ENCODE data around the gene TMEM44. TPM values are rescaled to one million over a fixed set of nuclear protein-coding genes. Genes with fewer than 3 reads are reported as not detected.

Gene TMEM44
- total and polyA plus RNA-seq, 8 donors = 1.7 to 17.8 (median 4.3) TPM

DNA sequence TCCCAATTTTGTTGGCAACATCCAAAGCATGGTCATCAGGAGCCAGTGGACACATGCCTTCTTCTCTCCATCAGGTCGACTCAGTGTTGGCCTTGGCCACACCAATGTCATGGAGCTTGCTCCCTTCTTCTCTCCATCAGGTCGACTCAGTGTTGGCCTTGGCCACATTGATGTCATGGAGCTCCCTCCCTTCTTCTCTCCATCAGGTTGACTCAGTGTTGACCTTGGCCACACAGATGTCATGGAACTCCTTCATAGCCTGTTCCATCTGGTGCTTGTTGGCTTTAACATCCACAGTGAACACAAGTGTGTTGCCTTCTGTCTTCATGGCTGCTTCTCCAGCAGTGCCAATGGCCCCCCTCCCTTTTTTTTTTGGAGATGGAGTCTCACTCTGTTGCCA, 70.2 kb downstream of the TMEM44 start:
- peaks cover 0 to 6% (median 0%) of the 10 kb centered on the region in 3 donors for H3K4me1 ChIP-seq
- DNase-seq (no peak), ATAC-seq (no peak), FAIRE-seq (no peak)
- no peaks in the 10 kb centered on the region for H3K36me3 ChIP-seq
- no peak overlapping the region for H3K4me3 ChIP-seq
- TF ChIP-seq, protein P1, sequence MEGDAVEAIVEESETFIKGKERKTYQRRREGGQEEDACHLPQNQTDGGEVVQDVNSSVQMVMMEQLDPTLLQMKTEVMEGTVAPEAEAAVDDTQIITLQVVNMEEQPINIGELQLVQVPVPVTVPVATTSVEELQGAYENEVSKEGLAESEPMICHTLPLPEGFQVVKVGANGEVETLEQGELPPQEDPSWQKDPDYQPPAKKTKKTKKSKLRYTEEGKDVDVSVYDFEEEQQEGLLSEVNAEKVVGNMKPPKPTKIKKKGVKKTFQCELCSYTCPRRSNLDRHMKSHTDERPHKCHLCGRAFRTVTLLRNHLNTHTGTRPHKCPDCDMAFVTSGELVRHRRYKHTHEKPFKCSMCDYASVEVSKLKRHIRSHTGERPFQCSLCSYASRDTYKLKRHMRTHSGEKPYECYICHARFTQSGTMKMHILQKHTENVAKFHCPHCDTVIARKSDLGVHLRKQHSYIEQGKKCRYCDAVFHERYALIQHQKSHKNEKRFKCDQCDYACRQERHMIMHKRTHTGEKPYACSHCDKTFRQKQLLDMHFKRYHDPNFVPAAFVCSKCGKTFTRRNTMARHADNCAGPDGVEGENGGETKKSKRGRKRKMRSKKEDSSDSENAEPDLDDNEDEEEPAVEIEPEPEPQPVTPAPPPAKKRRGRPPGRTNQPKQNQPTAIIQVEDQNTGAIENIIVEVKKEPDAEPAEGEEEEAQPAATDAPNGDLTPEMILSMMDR (IDR thresholded peaks at IDR 0.05) = no peak
- WGBS, 2 donors = 65 to 75% methylated on average over 2 of the region's 2 CpGs
- H3K27me3 ChIP-seq = no peaks in the 10 kb centered on the region
- intact Hi-C loops (cut with DNase I) = no loop called here
- no peak overlapping the region for H3K27ac ChIP-seq
- H3K9me3 ChIP-seq = no peaks in the 10 kb centered on the region

DNA sequence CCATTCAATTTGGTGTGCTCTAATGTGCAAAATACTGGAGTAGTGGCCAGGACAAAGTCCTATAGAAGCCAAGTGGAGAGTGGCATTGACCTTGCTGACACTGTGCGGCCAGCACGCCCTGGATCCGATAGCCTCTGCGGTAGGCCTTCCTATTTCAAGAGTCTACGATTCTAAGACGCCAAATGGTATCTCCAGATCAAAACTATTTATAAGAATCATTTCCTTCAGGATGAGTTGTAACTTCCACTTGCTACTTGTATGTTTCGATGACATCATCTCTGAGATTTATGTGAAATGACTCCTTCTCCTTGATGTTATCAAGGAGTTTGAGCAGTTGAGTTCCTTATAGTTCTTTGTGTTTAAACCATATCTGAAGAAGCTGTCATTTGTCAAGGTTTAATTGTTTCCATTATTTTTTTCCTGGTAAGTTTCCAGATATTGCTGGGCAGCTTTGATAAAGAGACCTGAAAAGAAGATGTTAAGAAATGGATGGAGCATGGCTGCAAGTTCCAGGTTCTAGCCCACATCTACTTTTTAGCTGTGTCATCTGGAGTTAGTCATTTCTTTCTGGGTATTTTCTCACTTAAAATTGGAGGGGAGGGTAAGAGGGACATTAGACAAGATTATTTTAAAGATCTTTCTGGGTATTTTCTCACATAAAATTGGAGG, 71.8 kb downstream of the TMEM44 start:
- intact Hi-C loops (cut with DNase I) = no loop called here
- no peaks in the 10 kb centered on the region for H3K36me3 ChIP-seq
- DNase-seq (no peak), FAIRE-seq (no peak), ATAC-seq (no peak)
- H3K9me3 ChIP-seq = no peaks in the 10 kb centered on the region
- H3K27ac ChIP-seq = no peak overlapping the region
- WGBS, 2 donors = 86 to 87% methylated on average over 7 of the region's 7 CpGs
- H3K4me3 ChIP-seq = no peak overlapping the region
- H3K27me3 ChIP-seq = no peaks in the 10 kb centered on the region
- peaks cover 0 to 6% (median 0%) of the 10 kb centered on the region in 3 donors for H3K4me1 ChIP-seq
- TF ChIP-seq, protein P1 (IDR thresholded peaks at IDR 0.05) = no peak

DNA sequence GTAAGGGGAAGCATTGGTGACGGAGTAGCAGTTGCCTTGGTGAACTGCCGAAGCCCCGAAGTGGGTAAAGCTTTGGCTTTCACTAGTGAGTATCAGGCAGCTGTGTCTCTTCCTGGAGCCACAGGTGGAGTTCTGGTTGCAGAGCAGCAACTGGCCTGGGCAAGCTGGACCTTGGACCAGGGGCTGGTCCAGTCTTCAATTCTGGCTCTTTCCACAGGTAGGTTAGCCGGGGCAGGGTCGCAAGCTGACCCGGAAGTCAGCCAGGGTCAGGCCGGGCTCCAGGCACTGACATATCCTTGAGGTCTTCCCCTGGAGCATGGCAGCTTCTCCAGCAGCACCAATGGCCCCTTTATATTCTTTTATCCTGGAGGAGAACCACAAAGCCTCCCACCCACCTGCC, 73.2 kb downstream of the TMEM44 start:
- peak in 2 of 4 donors; percentile 21 to 45 for ATAC-seq

DNA sequence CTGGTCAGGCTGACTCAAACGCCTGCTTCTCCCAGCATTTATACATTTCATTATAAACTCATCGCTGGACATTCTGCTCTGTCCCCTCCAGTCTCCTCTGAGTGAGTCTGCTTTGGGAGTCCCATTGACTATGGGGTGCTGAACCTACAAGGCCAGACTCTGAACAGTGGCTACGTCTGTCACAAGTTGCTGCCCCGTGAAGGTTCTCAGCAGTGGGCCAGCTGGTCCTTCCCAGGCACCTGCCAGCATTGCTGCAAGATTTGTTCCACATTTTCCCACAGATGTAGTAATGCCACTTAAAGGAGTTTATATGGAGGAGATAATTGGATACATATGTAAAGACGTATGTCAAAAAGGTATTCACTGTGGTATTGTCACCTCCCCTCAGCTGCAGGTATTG, 73.7 kb downstream of the TMEM44 start:
- ATAC-seq (peak in 3 of 4 donors; percentile 50 to 83 (median 56)), FAIRE-seq (no peak), DNase-seq (peak in 1 of 6 donors; percentile 43)
- Histone ChIP-seq H3K9me3 (no peaks in the 10 kb centered on the region), H3K27ac (no peak overlapping the region), H3K4me1 (peaks cover 0 to 6% (median 0%) of the 10 kb centered on the region in 3 donors), H3K4me3 (no peak overlapping the region), H3K36me3 (no peaks in the 10 kb centered on the region), H3K27me3 (no peaks in the 10 kb centered on the region)
- 55 to 56% methylated on average over 5 of the region's 5 CpGs for WGBS, 2 donors
- intact Hi-C loops (cut with DNase I) = no loop called here
- TF ChIP-seq, protein P1 (IDR thresholded peaks at IDR 0.05) = no peak

More for the DNA sequence above, 73.2 kb downstream of the TMEM44 start:
- H3K4me1 ChIP-seq = peaks cover 0 to 6% (median 0%) of the 10 kb centered on the region in 3 donors
- WGBS, 2 donors = 57 to 62% methylated on average over 7 of the region's 7 CpGs
- TF ChIP-seq, protein P1 (IDR thresholded peaks at IDR 0.05) = no peak
- no peak for DNase-seq
- no peak overlapping the region for H3K27ac ChIP-seq
- FAIRE-seq = no peak
- H3K4me3 ChIP-seq = no peak overlapping the region
- no peaks in the 10 kb centered on the region for H3K27me3 ChIP-seq
- intact Hi-C loops (cut with DNase I) = no loop called here
- H3K36me3 ChIP-seq = no peaks in the 10 kb centered on the region
- no peaks in the 10 kb centered on the region for H3K9me3 ChIP-seq
